Stomach (tissue), 9 donors: ENCODE data around the gene SPEN. TPM values are rescaled to one million over a fixed set of nuclear protein-coding genes. Genes with fewer than 3 reads are reported as not detected.

ENCODE experiments used
- DNase-seq, 2 donors: peaks; one replicate each; pipeline versions ENCODE4 v3.0.0 to v3.0.0-alpha.2; 2013 to 2019
- H3K27ac ChIP-seq, 5 donors: fragments of 200-600 bp in 4 of 5; sonication (generic) in 4 of 5; one replicate each; pipeline ENCODE4 v1.5.1; 2013 to 2019; ENCODE audit warnings: mild to moderate bottlenecking in 1 of 5, moderate library complexity in 1 of 5
- H3K27me3 ChIP-seq, 3 donors: fragments of 200-600 bp; sonication (generic); one replicate each; pipeline ENCODE4 v1.5.1; 2017 to 2019; ENCODE audit warnings: mixed run types in 1 of 3
- H3K36me3 ChIP-seq, 4 donors: fragments of 200-600 bp; sonication (generic); 1 replicate in 3 of 4; 2 replicates in 1 of 4; pipeline ENCODE4 v1.5.1; 2016 to 2019
- H3K4me1 ChIP-seq, 4 donors: fragments of 200-600 bp; sonication (generic); one replicate each; pipeline ENCODE4 v1.5.1; 2016 to 2019
- H3K4me3 ChIP-seq, 4 donors: fragments of 200-600 bp; sonication (generic) in 3 of 4; one replicate each; pipeline ENCODE4 v1.5.1; 2016 to 2019; ENCODE audit warnings: mild to moderate bottlenecking in 1 of 4
- H3K9me3 ChIP-seq, 4 donors: fragments of 200-600 bp; sonication (generic); one replicate each; pipeline ENCODE4 v1.5.1; 2016 to 2019
- CTCF ChIP-seq, 7 experiments: fragments of 450-650 bp in 4 of 7; fragments of 200-600 bp in 3 of 7; sonication (generic) in 3 of 7; IDR thresholded peaks; one replicate each; pipeline ENCODE4 v1.5.1; 2016 to 2019; ENCODE audit warnings: antibody characterized with exemption in 7 of 7, control low read depth in 2 of 7, mild to moderate bottlenecking in 1 of 7
- EP300 ChIP-seq: sonication (generic); formaldehyde crosslinking; IDR thresholded peaks from one replicate; pipeline ENCODE4 v1.6.1; 2017; ENCODE audit warnings: antibody characterized with exemption
- POLR2A ChIP-seq, 4 donors: fragments of 450-650 bp; IDR thresholded peaks; one replicate each; pipeline ENCODE4 v1.6.1; 2016; ENCODE audit warnings: antibody characterized with exemption in 4 of 4, control low read depth in 2 of 4, mild to moderate bottlenecking in 1 of 4, moderate library complexity in 1 of 4
- POLR2AphosphoS5 ChIP-seq, 3 donors: sonication (generic); formaldehyde crosslinking; IDR thresholded peaks; one replicate each; pipeline ENCODE4 v1.6.1; 2016; ENCODE audit warnings: antibody characterized with exemption in 3 of 3
- WGBS, 5 donors: extraction: QIAGEN DNeasy Blood & Tissue Kit in 3 of 5; methylation state at CpG; one replicate each; pipeline versions ENCODE4 v1.1.5 to v1.1.7; 2013 to 2018; 5-methylcytosine and 5-hydroxymethylcytosine counted together
- intact Hi-C: fragments of 100-400 bp; cut with DNase I; formaldehyde crosslinking; loops from one replicate; pipeline ENCODE4 v1.15.1; 2023; ENCODE audit warnings: low total_unique reads
- polyA plus RNA-seq, 3 donors: library from polyadenylated mRNA; stranded (reverse); fragments of 200-250 nt; gene quantifications; one replicate each; pipeline ENCODE4 v1.2.3, GENCODE V29; 2013
- total RNA-seq, 5 donors: library from RNA; depleted of rRNA; stranded (reverse); fragments of >200 nt; gene quantifications; one replicate each; pipeline versions ENCODE4 v1.1.0 to v1.2.3, GENCODE V29; 2014 to 2016
- donor health status: healthy with polysubstance abuse.
- donor health status: Bipolar disorder and iron deficiency.
- donor health status: healthy.

SPEN gene
- total and polyA plus RNA-seq, 8 donors = 5.6 to 114 (median 28.8) TPM

- Histone ChIP-seq H3K4me1 (peaks cover 18 to 70% (median 39%) of the 10 kb centered on the region in 4 donors), H3K9me3 (no peaks in the 10 kb centered on the region), H3K36me3 (peaks cover 0 to 18% (median 11%) of the 10 kb centered on the region in 4 donors), H3K27ac (no peak overlapping the region), H3K27me3 (no peaks in the 10 kb centered on the region), H3K4me3 (no peak overlapping the region)
- peak in 1 of 2 donors; percentile 3 for DNase-seq
- intact Hi-C loops = no loop called here
- TF ChIP-seq POLR2A (IDR thresholded peaks at IDR 0.05) (no peak), CTCF (IDR thresholded peaks at IDR 0.05) (no peak), EP300 (no peak), POLR2AphosphoS5 (IDR thresholded peaks at IDR 0.05) (no peak)
- 82 to 87% (median 83%) methylated on average over 15 of the region's 15 CpGs for WGBS, 5 donors
Measured at GRCh38 chr1:15957221-15958095, 110.0 kb downstream of the SPEN start.

- Histone ChIP-seq H3K36me3 (peaks cover 0 to 16% (median 10%) of the 10 kb centered on the region in 4 donors), H3K4me3 (no peak overlapping the region), H3K27me3 (no peaks in the 10 kb centered on the region), H3K9me3 (no peaks in the 10 kb centered on the region), H3K27ac (no peak overlapping the region), H3K4me1 (peaks cover 12 to 70% (median 35%) of the 10 kb centered on the region in 4 donors)
- no peak for TF ChIP-seq CTCF (IDR thresholded peaks at IDR 0.05)
- TF ChIP-seq EP300 = no peak
- no peak for TF ChIP-seq POLR2AphosphoS5 (IDR thresholded peaks at IDR 0.05)
- TF ChIP-seq POLR2A (IDR thresholded peaks at IDR 0.05) = no peak
- 59 to 75% (median 62%) methylated on average over 5 of the region's 5 CpGs for WGBS, 5 donors
- intact Hi-C loops = no loop called here
- DNase-seq = peak in 1 of 2 donors; percentile 2
Measured at GRCh38 chr1:15958111-15958510, 110.6 kb downstream of the SPEN start.

- Histone ChIP-seq H3K27ac (peak overlapping the region in 1 of 5 donors; percentile 21), H3K4me1 (peaks cover 5 to 70% (median 32%) of the 10 kb centered on the region in 4 donors), H3K4me3 (no peak overlapping the region), H3K27me3 (no peaks in the 10 kb centered on the region), H3K9me3 (no peaks in the 10 kb centered on the region), H3K36me3 (peaks cover 0 to 16% (median 10%) of the 10 kb centered on the region in 4 donors)
- peak in 1 of 2 donors; percentile 25 for DNase-seq
- intact Hi-C loops = no loop called here
- no peak for TF ChIP-seq POLR2A (IDR thresholded peaks at IDR 0.05)
- TF ChIP-seq POLR2AphosphoS5 (IDR thresholded peaks at IDR 0.05) = no peak
Measured at GRCh38 chr1:15958793-15959192, 111.3 kb downstream of the SPEN start.

- Histone ChIP-seq H3K27ac (no peak overlapping the region), H3K4me3 (no peak overlapping the region), H3K4me1 (peaks cover 0 to 70% (median 29%) of the 10 kb centered on the region in 4 donors), H3K9me3 (no peaks in the 10 kb centered on the region), H3K27me3 (no peaks in the 10 kb centered on the region), H3K36me3 (peaks cover 0 to 16% (median 10%) of the 10 kb centered on the region in 4 donors)
- peak in 1 of 2 donors; percentile 2 for DNase-seq
- TF ChIP-seq POLR2AphosphoS5 (IDR thresholded peaks at IDR 0.05) = no peak
- no peak for TF ChIP-seq POLR2A (IDR thresholded peaks at IDR 0.05)
- no peak for TF ChIP-seq CTCF (IDR thresholded peaks at IDR 0.05)
- no peak for TF ChIP-seq EP300
- intact Hi-C loops = no loop called here
Measured at GRCh38 chr1:15959424-15959823, 111.9 kb downstream of the SPEN start.
